T-helper 9 cell (primary cell): Measurements from ENCODE around the gene CRB3.

Experiments
- DNase-seq: peaks from one replicate; pipeline ENCODE4 v3.0.0-alpha.2; 2020

CRB3 gene

GRCh38 chr19:6467384-6467783, 3.3 kb downstream of the CRB3 start:
- DNase-seq = no peak

GRCh38 chr19:6470173-6470572, 6.1 kb downstream of the CRB3 start:
- no peak for DNase-seq

GRCh38 chr19:6471076-6471475, 7.0 kb downstream of the CRB3 start:
- no peak for DNase-seq

- DNase-seq = no peak
Observed at GRCh38 chr19:6472713-6473112, 8.6 kb downstream of the CRB3 start.

- DNase-seq = no peak
Observed at GRCh38 chr19:6473647-6474046, 9.6 kb downstream of the CRB3 start.

GRCh38 chr19:6475321-6476108, 11.4 kb downstream of the CRB3 start:
- no peak for DNase-seq

GRCh38 chr19:6476155-6476895, 12.3 kb downstream of the CRB3 start:
- DNase-seq = peak; percentile 62

- DNase-seq = no peak
Observed at GRCh38 chr19:6476896-6477431, 12.9 kb downstream of the CRB3 start.

GRCh38 chr19:6478815-6479214, 14.7 kb downstream of the CRB3 start:
- no peak for DNase-seq

GRCh38 chr19:6479836-6480398, 15.8 kb downstream of the CRB3 start:
- no peak for DNase-seq

- DNase-seq = no peak
Observed at GRCh38 chr19:6480848-6481415, 16.9 kb downstream of the CRB3 start.

GRCh38 chr19:6481541-6482342, 17.7 kb downstream of the CRB3 start, which contains the start of gene DENND1C:
Gene DENND1C, minus strand, starts transcription at chr19:6481787. Its CDS starts 92 bp downstream, at chr19:6481695.
- DNase-seq = peak; percentile 40

GRCh38 chr19:6482343-6482686, 18.2 kb downstream of the CRB3 start:
- DNase-seq = no peak

GRCh38 chr19:6483235-6483634, 19.2 kb downstream of the CRB3 start:
- DNase-seq = no peak

- no peak for DNase-seq
Observed at GRCh38 chr19:6484230-6484629, 20.2 kb downstream of the CRB3 start.

GRCh38 chr19:6484831-6485230, 20.8 kb downstream of the CRB3 start:
- DNase-seq = no peak

GRCh38 chr19:6489278-6490061, 25.4 kb downstream of the CRB3 start:
- DNase-seq = no peak

- no peak for DNase-seq
Observed at GRCh38 chr19:6490134-6490533, 26.1 kb downstream of the CRB3 start.

GRCh38 chr19:6491802-6492592, 27.9 kb downstream of the CRB3 start:
- DNase-seq = no peak

- DNase-seq = no peak
Observed at GRCh38 chr19:6494438-6495036, 30.5 kb downstream of the CRB3 start.
